Measurements from ENCODE around the gene UIMC1. TPM values are rescaled to one million over a fixed set of nuclear protein-coding genes. Genes with fewer than 3 reads are reported as not detected.

Gene UIMC1
- total RNA-seq, 1 donor from 2014 or later = 67.7 TPM

DNA sequence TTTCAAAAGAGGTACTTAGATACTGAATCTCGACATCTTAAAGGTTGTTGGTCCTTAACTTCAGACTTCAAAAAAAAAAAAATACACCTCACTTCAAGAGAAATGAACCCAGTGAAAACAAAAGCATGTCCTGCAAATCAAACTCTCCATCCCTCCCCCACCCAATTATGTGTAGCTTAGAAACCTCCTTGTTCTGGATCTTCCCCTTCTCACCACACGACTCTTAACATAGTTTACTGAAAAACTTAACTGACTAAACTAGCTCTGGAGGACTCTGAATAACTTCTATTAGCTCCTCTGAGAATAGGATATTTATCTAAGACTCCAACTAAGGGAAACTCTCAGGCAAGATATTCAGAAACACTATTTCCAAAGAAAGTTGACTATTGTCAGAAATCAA is 58.7 kb downstream of the UIMC1 start:
- TF ChIP-seq EZH2 (IDR thresholded peaks at IDR 0.05) (no peak), EZH2phosphoT487 (IDR thresholded peaks at IDR 0.05) (no peak)
- TF ChIP-seq, protein P1, sequence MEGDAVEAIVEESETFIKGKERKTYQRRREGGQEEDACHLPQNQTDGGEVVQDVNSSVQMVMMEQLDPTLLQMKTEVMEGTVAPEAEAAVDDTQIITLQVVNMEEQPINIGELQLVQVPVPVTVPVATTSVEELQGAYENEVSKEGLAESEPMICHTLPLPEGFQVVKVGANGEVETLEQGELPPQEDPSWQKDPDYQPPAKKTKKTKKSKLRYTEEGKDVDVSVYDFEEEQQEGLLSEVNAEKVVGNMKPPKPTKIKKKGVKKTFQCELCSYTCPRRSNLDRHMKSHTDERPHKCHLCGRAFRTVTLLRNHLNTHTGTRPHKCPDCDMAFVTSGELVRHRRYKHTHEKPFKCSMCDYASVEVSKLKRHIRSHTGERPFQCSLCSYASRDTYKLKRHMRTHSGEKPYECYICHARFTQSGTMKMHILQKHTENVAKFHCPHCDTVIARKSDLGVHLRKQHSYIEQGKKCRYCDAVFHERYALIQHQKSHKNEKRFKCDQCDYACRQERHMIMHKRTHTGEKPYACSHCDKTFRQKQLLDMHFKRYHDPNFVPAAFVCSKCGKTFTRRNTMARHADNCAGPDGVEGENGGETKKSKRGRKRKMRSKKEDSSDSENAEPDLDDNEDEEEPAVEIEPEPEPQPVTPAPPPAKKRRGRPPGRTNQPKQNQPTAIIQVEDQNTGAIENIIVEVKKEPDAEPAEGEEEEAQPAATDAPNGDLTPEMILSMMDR (IDR thresholded peaks at IDR 0.05) = no peak
- Mint-ChIP-seq H3K27ac (no peak overlapping the region), H3K27me3 (ENCODE audit: insufficient read depth, low read depth) (peaks cover 3% of the 10 kb centered on the region)

DNA sequence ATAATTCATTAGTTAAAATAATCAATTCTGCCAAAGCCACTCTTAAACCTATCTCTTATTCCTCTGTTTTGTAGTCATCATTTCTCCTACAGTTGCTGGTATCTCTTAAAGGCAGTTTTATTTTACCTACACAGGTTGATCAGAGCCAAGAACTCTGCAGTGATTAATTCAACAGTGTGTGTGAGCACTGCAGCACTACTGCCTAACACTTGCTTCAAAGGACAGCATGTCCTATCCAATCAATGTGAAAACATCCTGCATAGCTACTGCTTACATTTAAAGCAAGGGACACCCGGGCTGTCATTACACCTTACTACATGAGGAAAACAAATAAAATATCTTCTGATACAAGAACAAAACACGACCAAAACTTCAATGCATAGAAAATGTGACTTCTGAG is 62.3 kb downstream of the UIMC1 start:
- peaks cover 3% of the 10 kb centered on the region for H3K4me1 Mint-ChIP-seq
- peak overlapping the region; percentile 9 for H3K4me2 ChIP-seq

More for the DNA sequence above, 58.7 kb downstream of the UIMC1 start:
- no peak for DNase-seq (ENCODE audit: low spot score)
- Histone ChIP-seq H3K27me3 (no peaks in the 10 kb centered on the region), H3K4me2 (no peak overlapping the region), H4K20me1 (ENCODE audit: low read depth) (peaks cover 14% of the 10 kb centered on the region), H3K9me3 (ENCODE audit: low read depth) (no peaks in the 10 kb centered on the region), H2AFZ (replicated peaks) (no peak overlapping the region), H3F3A (ENCODE audit: low read depth) (peaks cover 31% of the 10 kb centered on the region), H3K27ac (no peak overlapping the region), H3K4me3 (no peak overlapping the region), H3K4me1 (peaks cover 18% of the 10 kb centered on the region), H3K9ac (no peak overlapping the region), H3K79me2 (ENCODE audit: low read depth) (no peaks in the 10 kb centered on the region), H3K36me3 (peaks cover 19% of the 10 kb centered on the region)
- H3K36me3 Mint-ChIP-seq = peaks cover 32% of the 10 kb centered on the region
- no peak overlapping the region for H3K4me3 Mint-ChIP-seq
- no peaks in the 10 kb centered on the region for H3K9me3 Mint-ChIP-seq
- H3K4me1 Mint-ChIP-seq = peaks cover 7% of the 10 kb centered on the region

DNA sequence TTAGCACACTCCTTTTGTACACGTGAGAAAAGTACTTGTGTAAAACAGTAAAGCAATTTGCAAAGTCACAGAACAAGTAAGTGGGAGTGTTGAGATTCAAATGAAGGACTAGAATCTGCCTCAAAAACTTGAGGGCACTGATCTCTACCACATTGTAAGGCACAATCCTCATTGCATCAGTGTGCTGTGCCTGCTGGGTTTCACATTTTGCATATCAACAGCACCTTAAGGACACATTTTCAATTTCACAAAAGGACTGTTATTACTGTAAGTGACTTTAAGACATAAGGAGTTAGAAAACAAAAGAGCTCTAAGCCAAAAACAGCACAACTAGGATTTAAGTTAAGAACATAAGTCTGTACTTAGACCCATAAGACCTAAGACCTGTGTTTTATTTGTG is 62.8 kb downstream of the UIMC1 start:
- H3K4me1 Mint-ChIP-seq = peaks cover 3% of the 10 kb centered on the region
- DNase-seq (ENCODE audit: low spot score) = no peak
- peaks cover 9% of the 10 kb centered on the region for H3K36me3 ChIP-seq
- no peak overlapping the region for H3K4me3 ChIP-seq
- H3K4me2 ChIP-seq = peak overlapping the region; percentile 9
- H3K4me3 Mint-ChIP-seq = no peak overlapping the region
- H3K9ac ChIP-seq = no peak overlapping the region
- H3F3A ChIP-seq (ENCODE audit: low read depth) = peaks cover 31% of the 10 kb centered on the region
- TF ChIP-seq EZH2phosphoT487 (IDR thresholded peaks at IDR 0.05) = no peak
- TF ChIP-seq, protein P1 (IDR thresholded peaks at IDR 0.05) = no peak
- TF ChIP-seq EZH2 (IDR thresholded peaks at IDR 0.05) = no peak
- peaks cover 25% of the 10 kb centered on the region for H3K36me3 Mint-ChIP-seq
- H2AFZ ChIP-seq (replicated peaks) = no peak overlapping the region
- peaks cover 11% of the 10 kb centered on the region for H4K20me1 ChIP-seq (ENCODE audit: low read depth)
- no peak overlapping the region for H3K27ac Mint-ChIP-seq
- no peaks in the 10 kb centered on the region for H3K9me3 Mint-ChIP-seq
- H3K9me3 ChIP-seq (ENCODE audit: low read depth) = no peaks in the 10 kb centered on the region
- H3K27ac ChIP-seq = peak overlapping the region; percentile 80
- H3K4me1 ChIP-seq = peaks cover 18% of the 10 kb centered on the region
- peaks cover 2% of the 10 kb centered on the region for H3K27me3 Mint-ChIP-seq (ENCODE audit: insufficient read depth, low read depth)
- no peaks in the 10 kb centered on the region for H3K79me2 ChIP-seq (ENCODE audit: low read depth)
- no peaks in the 10 kb centered on the region for H3K27me3 ChIP-seq

More for the DNA sequence above, 62.3 kb downstream of the UIMC1 start:
- Histone ChIP-seq H3K4me1 (peaks cover 18% of the 10 kb centered on the region), H3K36me3 (peaks cover 9% of the 10 kb centered on the region), H2AFZ (replicated peaks) (no peak overlapping the region), H3K9me3 (ENCODE audit: low read depth) (no peaks in the 10 kb centered on the region), H3K27ac (peak overlapping the region; percentile 80), H3K27me3 (no peaks in the 10 kb centered on the region), H3K4me3 (no peak overlapping the region), H4K20me1 (ENCODE audit: low read depth) (peaks cover 11% of the 10 kb centered on the region), H3F3A (ENCODE audit: low read depth) (peaks cover 31% of the 10 kb centered on the region), H3K79me2 (ENCODE audit: low read depth) (no peaks in the 10 kb centered on the region), H3K9ac (no peak overlapping the region)
- peaks cover 25% of the 10 kb centered on the region for H3K36me3 Mint-ChIP-seq
- H3K27me3 Mint-ChIP-seq (ENCODE audit: insufficient read depth, low read depth) = peaks cover 2% of the 10 kb centered on the region
- no peaks in the 10 kb centered on the region for H3K9me3 Mint-ChIP-seq
- no peak overlapping the region for H3K4me3 Mint-ChIP-seq
- TF ChIP-seq EZH2 (IDR thresholded peaks at IDR 0.05) (no peak), EZH2phosphoT487 (IDR thresholded peaks at IDR 0.05) (no peak)
- TF ChIP-seq, protein P1 (IDR thresholded peaks at IDR 0.05) = no peak
- DNase-seq (ENCODE audit: low spot score) = peak; percentile 12
- no peak overlapping the region for H3K27ac Mint-ChIP-seq
